HL-60 (cell line): ENCODE data around the gene RFX8.

Experiments
- DNase-seq, 2 experiments: peaks; one replicate each; pipeline ENCODE4 v3.0.0-alpha.2; 2010 to 2020; ENCODE audit warnings: low read depth in 1 of 2, low spot score in 1 of 2
- H3K27ac ChIP-seq: fragments of 250-450 bp; sonication (Bioruptor Pico); replicated peaks from 2 replicates; pipeline ENCODE4 v1.5.1; 2020; ENCODE audit warnings: mild to moderate bottlenecking, moderate library complexity
- H3K27me3 ChIP-seq: fragments of 250-450 bp; sonication (Bioruptor Pico); 2 replicates; pipeline ENCODE4 v1.5.1; 2021; ENCODE audit warnings: mild to moderate bottlenecking, moderate library complexity; ENCODE audit not compliant: insufficient read depth, poor library complexity, severe bottlenecking
- H3K4me3 ChIP-seq: replicated peaks from 2 replicates; pipeline ENCODE4 v1.5.1; 2011; ENCODE audit warnings: mild to moderate bottlenecking, control low read depth, low read length; ENCODE audit not compliant: insufficient read depth
- CTCF ChIP-seq: IDR thresholded peaks from one replicate; pipeline ENCODE4 v1.5.1; 2011; ENCODE audit warnings: low read length, control low read depth, inconsistent platforms; ENCODE audit not compliant: insufficient read depth
- GABPA ChIP-seq: IDR thresholded peaks from 2 replicates; pipeline ENCODE4 v1.6.1; 2012; ENCODE audit warnings: low read depth
- POLR2AphosphoS5 ChIP-seq: IDR thresholded peaks from 2 replicates; pipeline ENCODE4 v1.6.1; 2012; ENCODE audit warnings: low read depth
- REST ChIP-seq: IDR thresholded peaks from 2 replicates; pipeline ENCODE4 v1.6.1; 2012; ENCODE audit warnings: low read depth; ENCODE audit not compliant: insufficient replicate concordance
- SPI1 ChIP-seq: IDR thresholded peaks from 2 replicates; pipeline ENCODE4 v1.6.1; 2012; ENCODE audit warnings: low read depth, mild to moderate bottlenecking, borderline replicate concordance

Gene RFX8

GRCh38 chr2:101479328-101479727 lies 4.4 kb upstream of the RFX8 start:
- DNase-seq = no peak
- Histone ChIP-seq H3K27me3 (no peaks in the 10 kb centered on the region), H3K27ac (no peak overlapping the region), H3K4me3 (no peak overlapping the region)
- TF ChIP-seq GABPA (no peak), SPI1 (no peak), CTCF (no peak), POLR2AphosphoS5 (no peak), REST (no peak)

- H3K27me3 ChIP-seq = no peaks in the 10 kb centered on the region
- DNase-seq = no peak
- H3K27ac ChIP-seq = no peak overlapping the region
- TF ChIP-seq SPI1 (no peak), REST (no peak), GABPA (no peak), POLR2AphosphoS5 (no peak), CTCF (no peak)
- no peak overlapping the region for H3K4me3 ChIP-seq
Observed at GRCh38 chr2:101478181-101479001, 3.5 kb upstream of the RFX8 start.

- no peak for TF ChIP-seq SPI1
- TF ChIP-seq POLR2AphosphoS5 = no peak
- TF ChIP-seq GABPA = no peak
- no peak for TF ChIP-seq CTCF
- no peak for TF ChIP-seq REST
- DNase-seq = no peak
Observed at GRCh38 chr2:101477556-101477955, 2.6 kb upstream of the RFX8 start.

More at GRCh38 chr2:101477556-101477955, 2.6 kb upstream of the RFX8 start:
- Histone ChIP-seq H3K27me3 (no peaks in the 10 kb centered on the region), H3K4me3 (no peak overlapping the region), H3K27ac (no peak overlapping the region)
